Measurements from ENCODE around the gene ADAMTS3.

ADAMTS3 gene

DNA sequence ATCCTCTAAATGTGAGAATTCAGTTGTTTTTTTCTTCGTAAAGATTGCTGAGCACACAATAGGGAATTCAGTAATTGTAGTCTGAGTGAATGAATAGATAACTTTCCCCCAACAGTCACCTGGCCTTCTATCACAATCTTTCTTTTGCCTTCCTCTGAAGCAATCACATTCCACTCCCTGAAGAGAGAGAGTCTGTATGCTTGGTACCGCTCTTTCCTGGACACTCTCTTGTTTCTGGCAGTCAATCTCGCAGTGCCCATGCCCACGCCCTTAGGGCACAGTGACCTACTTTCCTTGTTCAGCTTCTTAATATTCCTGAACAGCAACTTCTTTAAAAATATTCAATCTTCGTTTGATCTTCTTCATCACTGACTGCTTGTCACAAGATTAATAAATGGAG is 255.9 kb downstream of the ADAMTS3 start:
- TF ChIP-seq GATA1 (IDR thresholded peaks at IDR 0.05; ENCODE audit: low read depth, low read length) = no peak
- TF ChIP-seq POLR2A (IDR thresholded peaks at IDR 0.05; ENCODE audit: low read length) = no peak
- no peak for DNase-seq

GRCh38 chr4:72312032-72312650 is 256.9 kb downstream of the ADAMTS3 start:
- no peak for DNase-seq

GRCh38 chr4:72311291-72311690 is 257.7 kb downstream of the ADAMTS3 start:
- TF ChIP-seq GATA1 (IDR thresholded peaks at IDR 0.05; ENCODE audit: low read depth, low read length) (no peak), POLR2A (IDR thresholded peaks at IDR 0.05; ENCODE audit: low read length) (no peak)
- DNase-seq = no peak

More at GRCh38 chr4:72312032-72312650, 256.9 kb downstream of the ADAMTS3 start:
- TF ChIP-seq GATA1 (IDR thresholded peaks at IDR 0.05; ENCODE audit: low read depth, low read length) (no peak), POLR2A (IDR thresholded peaks at IDR 0.05; ENCODE audit: low read length) (no peak)

DNA sequence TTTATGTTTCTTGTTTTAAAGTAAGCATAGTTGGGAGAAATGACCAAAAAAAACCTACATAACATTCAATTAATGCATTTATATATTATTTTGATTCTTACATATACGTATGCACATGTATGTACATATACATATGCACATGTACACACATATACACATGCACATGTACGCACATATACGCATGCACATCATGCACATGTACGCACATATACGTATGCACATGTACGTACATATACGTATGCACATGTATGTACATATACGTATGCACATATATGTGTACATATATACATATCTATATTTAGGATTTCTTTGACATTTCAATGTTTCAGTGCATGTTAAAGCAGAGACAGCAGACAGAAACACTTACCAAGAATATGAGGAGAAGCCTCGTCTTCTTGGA is 263.4 kb downstream of the ADAMTS3 start:
- no peak for TF ChIP-seq POLR2A (IDR thresholded peaks at IDR 0.05; ENCODE audit: low read length)
- TF ChIP-seq GATA1 (IDR thresholded peaks at IDR 0.05; ENCODE audit: low read depth, low read length) = no peak
- DNase-seq = no peak

GRCh38 chr4:72305080-72305479 is 263.9 kb downstream of the ADAMTS3 start:
- TF ChIP-seq POLR2A (IDR thresholded peaks at IDR 0.05; ENCODE audit: low read length) (no peak), GATA1 (IDR thresholded peaks at IDR 0.05; ENCODE audit: low read depth, low read length) (no peak)
- DNase-seq = no peak

DNA sequence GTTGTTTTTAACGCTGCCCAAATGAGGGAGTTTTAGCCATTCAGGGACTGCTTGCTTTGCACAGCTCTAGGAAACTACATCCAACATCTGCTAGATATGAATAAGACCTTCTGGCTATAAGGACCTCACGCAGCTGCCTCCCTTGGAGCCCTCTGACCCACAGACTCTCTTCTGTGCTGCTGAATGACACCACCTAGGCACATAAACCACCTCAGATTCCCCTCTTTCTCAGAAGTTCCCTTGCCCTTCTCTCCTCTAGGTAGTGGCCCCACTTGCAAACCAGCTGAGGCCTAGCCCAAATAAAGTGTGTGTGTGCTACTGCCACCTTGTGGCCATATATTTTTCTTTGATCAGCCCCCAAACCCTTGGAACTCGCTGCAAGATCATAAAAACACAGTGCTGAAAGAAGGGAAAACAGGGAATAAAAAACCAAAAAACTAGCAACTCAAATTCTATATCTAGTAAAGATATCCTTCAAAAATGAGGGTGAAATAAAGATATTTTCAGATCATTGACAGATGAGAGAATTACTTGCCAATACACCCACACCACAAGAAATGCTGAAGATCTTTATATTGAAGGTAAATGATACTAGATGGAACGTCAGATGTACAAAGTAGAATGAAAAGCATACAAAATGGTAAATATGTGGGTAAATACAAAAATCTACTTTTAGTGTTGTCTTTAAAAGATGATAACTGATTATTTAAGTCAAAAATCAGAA is 265.9 kb downstream of the ADAMTS3 start:
- DNase-seq = peak; percentile 42 to 65
- TF ChIP-seq GATA1 (IDR thresholded peaks at IDR 0.05; ENCODE audit: low read depth, low read length) = no peak
- no peak for TF ChIP-seq POLR2A (IDR thresholded peaks at IDR 0.05; ENCODE audit: low read length)

DNA sequence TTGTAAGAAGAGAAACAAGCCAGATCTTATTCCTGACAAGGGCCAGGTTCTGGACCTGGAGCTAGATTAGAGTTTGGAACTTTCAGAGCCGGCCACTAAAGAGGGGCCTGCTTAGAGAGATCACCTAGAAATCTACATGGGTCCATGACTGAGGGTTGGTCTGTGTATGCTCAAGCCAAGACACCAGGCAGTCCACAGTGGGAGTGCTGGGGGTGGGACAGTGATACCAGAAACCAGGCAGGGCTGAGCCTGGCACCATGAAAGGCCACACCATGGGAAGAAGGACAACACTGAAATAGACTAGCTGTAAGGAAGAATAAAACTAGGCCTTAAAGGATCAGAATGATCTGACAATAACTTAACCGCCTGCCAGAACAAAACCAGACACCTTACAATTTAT is 267.3 kb downstream of the ADAMTS3 start:
- TF ChIP-seq GATA1 (IDR thresholded peaks at IDR 0.05; ENCODE audit: low read depth, low read length) (no peak), POLR2A (IDR thresholded peaks at IDR 0.05; ENCODE audit: low read length) (no peak)
- no peak for DNase-seq

DNA sequence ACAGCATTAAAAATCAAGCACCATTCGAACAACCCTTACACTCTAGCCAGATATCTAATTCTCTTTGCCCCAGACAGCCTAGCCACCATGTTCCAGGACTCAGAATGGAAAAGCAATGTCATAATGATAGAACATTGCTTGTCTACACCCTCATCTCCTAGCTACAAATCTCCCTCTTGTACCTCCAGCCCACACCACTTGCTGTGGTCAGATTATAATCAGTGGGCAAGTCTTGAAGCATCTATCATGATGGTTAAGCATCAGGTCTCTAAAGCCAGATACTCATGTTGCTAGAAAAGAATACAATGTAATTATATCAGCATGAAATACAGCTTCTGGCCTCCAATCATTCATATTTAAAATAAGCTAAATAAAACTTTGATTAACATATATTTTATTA is 268.9 kb downstream of the ADAMTS3 start:
- no peak for TF ChIP-seq POLR2A (IDR thresholded peaks at IDR 0.05; ENCODE audit: low read length)
- no peak for TF ChIP-seq GATA1 (IDR thresholded peaks at IDR 0.05; ENCODE audit: low read depth, low read length)
- DNase-seq = no peak

DNA sequence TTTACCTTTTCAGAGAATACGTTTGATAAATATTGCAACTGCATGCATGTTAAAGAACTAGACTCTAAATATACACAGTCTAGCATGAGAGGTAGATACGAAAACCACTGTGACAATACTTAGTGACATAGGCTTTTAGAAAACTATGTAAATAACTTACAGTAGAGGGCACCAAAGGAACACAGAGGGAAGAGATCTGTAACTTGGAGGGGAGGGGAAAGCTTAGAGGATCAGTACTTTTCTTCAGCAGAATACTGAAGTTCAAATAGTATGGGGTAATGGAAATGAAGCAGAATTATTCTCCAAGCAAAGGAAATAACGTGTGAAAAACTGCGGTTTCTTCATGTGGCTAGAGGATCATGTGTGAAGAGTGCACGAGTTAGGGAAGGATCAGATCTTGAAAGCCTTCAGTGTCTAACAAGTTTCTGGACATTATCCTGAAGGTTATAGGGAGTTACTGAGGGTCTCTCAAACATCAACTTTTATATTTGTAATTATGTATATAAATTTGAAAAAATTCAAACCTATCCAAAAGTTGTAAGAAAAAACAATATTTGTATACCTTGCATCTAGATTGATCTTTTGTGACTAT is 273.0 kb downstream of the ADAMTS3 start:
- no peak for TF ChIP-seq POLR2A (IDR thresholded peaks at IDR 0.05; ENCODE audit: low read length)
- no peak for TF ChIP-seq GATA1 (IDR thresholded peaks at IDR 0.05; ENCODE audit: low read depth, low read length)
- peak; percentile 24 to 32 for DNase-seq

DNA sequence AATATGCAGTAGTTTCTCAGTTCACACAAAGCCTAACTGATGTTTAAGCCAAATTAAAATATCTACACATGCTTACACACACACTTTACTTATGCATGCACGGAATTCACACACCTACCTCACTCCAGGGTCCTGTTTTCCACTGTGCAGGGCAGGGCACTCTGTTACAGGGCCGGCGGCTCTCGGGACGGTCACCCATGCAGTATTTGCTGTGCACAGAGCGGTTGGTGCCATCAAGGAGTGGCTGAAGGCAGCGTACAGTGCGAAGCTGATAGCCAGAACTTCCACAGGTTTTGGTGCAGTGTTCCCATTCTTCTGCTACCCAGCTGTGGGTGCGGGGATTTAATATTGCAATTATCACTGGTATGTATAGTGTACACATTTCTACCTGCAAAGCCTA is 278.3 kb downstream of the ADAMTS3 start:
- DNase-seq = no peak
- TF ChIP-seq GATA1 (IDR thresholded peaks at IDR 0.05; ENCODE audit: low read depth, low read length) = no peak
- TF ChIP-seq POLR2A (IDR thresholded peaks at IDR 0.05; ENCODE audit: low read length) = no peak

- TF ChIP-seq GATA1 (IDR thresholded peaks at IDR 0.05; ENCODE audit: low read depth, low read length) (no peak), POLR2A (IDR thresholded peaks at IDR 0.05; ENCODE audit: low read length) (no peak)
- no peak for DNase-seq
Measured at GRCh38 chr4:72286910-72287309, 282.1 kb downstream of the ADAMTS3 start.

DNA sequence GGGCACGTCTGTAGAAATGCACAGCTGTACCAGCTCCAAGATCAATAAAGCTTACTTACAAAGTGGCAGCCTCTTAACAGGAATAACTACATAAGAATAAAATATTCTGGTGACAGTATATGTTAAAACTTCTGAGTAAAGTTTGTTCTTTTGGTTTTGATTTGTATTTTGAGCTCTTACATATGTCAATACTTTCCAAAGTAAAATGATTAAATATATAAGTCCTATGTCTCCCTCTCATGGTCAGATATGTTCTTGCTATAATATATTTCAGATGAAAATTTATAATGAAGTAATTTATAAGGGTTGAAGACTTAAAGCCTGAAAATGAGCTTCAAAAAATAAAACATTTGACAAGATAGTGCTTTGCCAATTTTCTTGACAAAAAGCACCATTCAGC is 282.8 kb downstream of the ADAMTS3 start:
- peak in 1 of 2 experiments; percentile 5 for DNase-seq
- TF ChIP-seq POLR2A (IDR thresholded peaks at IDR 0.05; ENCODE audit: low read length) (no peak), GATA1 (IDR thresholded peaks at IDR 0.05; ENCODE audit: low read depth, low read length) (no peak)

DNA sequence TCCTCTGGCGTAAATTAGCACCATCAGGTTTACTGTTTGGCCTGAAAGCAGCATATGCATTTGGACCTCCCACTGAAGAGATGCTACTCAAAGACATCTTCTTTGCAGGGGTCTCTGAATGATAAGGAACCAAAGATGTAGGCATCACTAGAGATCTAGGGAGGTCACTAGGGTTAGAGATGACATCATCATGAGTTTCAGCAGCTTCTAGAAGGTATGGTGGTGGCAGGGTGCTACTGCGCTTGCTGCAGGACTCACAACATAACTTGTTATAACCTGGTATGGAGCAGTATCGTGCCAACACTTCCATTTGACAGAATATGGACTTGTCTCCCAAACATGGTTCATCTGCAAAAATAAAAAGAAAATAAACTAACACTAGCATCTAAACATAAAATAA is 285.7 kb downstream of the ADAMTS3 start:
- no peak for DNase-seq
- no peak for TF ChIP-seq GATA1 (IDR thresholded peaks at IDR 0.05; ENCODE audit: low read depth, low read length)
- no peak for TF ChIP-seq POLR2A (IDR thresholded peaks at IDR 0.05; ENCODE audit: low read length)

GRCh38 chr4:72280252-72280651 is 288.8 kb downstream of the ADAMTS3 start:
- TF ChIP-seq GATA1 (IDR thresholded peaks at IDR 0.05; ENCODE audit: low read depth, low read length) (no peak), POLR2A (IDR thresholded peaks at IDR 0.05; ENCODE audit: low read length) (no peak)
- no peak for DNase-seq

DNA sequence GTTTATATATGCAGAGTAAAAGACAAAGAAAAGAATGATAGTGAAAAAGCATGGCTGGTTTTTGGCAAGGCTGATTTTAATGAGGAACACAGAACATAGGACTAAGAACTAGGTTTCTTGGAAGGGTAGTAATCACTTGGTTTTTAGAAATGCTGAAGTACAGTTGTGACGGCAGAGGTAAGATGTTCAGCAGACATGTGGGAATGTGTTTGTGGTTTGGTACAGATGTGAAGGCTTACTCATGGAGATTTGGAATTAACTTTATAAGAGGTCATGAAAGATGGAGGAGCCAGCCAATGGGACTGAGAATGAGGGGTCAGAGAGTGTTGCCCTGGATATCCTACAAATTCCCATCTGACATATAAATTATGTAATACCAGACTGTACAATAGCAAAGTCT is 293.6 kb downstream of the ADAMTS3 start:
- no peak for DNase-seq
- no peak for TF ChIP-seq POLR2A (IDR thresholded peaks at IDR 0.05; ENCODE audit: low read length)
- no peak for TF ChIP-seq GATA1 (IDR thresholded peaks at IDR 0.05; ENCODE audit: low read depth, low read length)

Data from erythroblast (primary cell).